Renal cortical epithelial cell (primary cell): ENCODE measurements around the gene PRKN. TPM values are rescaled to one million over a fixed set of nuclear protein-coding genes. Genes with fewer than 3 reads are reported as not detected.

Experiments used
- DNase-seq: peaks from one replicate; pipeline ENCODE4 v3.0.0-alpha.2; 2011; ENCODE audit warnings: low read depth
- total RNA-seq: library from RNA; depleted of rRNA; stranded (reverse); fragments of >200 nt; gene quantifications from 2 replicates; pipeline ENCODE4 v1.2.3, GENCODE V29; 2014

PRKN gene
- total RNA-seq, 1 donor from 2014 or later, result 3.6 TPM

DNA sequence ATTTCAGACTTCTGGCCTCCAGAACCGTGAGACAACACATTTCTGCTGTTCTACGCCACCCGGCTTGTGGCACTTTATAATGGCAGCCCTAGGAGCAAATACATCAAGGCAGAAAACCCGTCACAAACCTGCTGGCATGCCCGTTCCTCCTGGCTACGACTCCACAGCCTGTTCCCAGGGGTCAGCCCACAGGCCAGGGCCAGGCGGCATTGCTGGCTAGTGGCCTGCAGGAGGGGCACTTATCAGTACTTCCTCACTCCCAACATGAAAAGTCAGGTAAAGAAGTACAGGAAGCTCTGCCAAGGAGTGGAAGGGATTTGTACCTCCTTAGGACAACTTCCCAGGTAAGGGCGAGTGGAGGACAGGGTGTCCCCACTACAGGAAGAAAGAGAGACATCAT lies 1230.6 kb downstream of the PRKN start:
- DNase-seq, result no peak

DNA sequence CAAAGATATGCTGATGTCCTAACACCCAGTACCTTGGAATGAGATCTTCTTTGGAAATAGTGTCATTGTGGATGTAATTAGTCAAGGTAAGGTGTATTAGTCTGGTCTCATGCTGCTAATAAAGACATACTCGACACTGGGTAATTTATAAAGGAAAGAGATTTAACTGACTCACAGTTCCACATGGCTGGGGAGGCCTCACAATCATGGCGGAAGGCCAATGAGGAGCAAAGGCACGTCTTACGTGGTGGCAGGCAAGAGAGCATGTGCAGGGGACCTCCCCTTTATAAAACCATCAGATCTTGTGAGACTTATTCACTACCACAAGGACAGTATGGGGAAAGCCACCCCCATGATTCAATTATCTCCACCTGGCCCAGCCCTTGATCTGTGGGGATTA lies 1231.3 kb downstream of the PRKN start:
- DNase-seq, result peak; percentile 0

DNA sequence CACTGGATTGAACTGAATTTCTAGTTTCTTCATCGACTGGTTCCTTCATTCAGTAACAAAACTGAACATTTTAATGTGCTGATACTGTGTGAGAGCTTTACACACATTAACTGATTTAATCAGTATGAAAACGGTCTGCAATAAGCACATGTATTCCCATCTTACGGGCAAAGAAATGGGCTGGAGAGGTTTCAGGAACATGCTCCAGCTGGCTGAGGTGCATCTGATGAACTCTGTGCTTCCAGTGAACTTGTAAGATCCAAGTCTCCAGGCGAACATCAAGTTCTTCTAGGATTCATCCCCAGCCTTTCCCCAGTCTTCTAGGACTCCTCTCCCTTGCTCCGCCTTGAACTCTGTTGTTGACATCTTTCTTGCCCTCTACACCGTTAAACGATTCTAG lies 1233.0 kb downstream of the PRKN start:
- DNase-seq, result no peak

DNA sequence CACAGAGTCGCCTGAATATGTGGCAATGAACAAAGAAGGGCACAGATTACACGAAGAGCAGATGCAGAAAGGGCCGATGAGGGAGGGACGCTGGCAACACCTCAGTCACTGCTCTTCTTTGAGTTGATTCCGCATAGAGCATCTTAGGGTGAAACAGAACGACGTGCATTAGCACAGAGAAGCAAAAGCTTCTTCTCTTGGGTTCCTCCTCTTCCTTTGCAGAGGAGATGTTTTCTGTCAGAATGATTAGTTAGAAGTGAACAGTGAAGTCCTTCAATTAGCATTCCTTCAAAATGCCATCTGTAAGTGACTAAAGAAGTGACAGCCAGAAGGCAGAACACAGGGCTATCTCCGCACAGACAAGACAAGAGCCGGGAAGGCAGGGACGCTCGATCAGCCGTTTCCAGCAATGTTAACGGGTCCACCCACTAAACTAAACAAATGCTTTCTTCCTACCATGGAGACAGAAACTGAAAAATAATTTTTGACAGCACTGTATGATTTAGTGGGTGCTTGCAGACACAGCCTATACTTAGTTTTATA lies 1233.9 kb downstream of the PRKN start:
- no peak for DNase-seq

DNA sequence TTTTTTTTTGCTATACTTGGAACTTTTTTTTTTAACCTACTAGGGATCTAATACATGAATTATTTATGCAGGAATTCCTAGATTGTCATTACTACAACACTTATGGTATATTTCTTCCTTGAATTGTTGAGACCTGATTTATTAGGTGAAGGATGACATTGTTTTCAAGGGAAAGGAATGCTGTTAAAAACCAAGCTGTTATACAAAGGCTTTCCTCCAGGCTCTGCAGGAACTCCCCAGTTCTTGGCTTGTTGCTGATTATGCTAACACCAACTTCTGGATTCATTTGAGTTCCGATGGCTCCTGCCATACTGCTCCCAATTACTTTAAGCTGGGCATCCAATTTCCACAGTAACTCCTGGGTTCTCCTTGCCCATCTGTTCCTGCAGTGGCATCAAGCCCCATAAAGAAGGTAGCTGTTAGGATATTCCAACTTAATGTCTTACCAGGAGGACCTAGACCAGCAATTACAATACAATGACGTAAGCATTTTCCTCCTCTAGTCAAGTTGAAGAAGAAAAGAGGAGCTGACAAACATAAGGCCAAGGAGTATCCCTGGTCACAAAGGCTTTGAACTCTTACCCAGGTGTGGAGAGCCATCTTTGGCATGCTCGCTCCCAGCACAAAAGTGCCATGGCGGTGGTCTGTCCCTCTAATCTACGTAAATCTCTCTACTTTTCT lies 1237.8 kb downstream of the PRKN start:
- peak; percentile 65 for DNase-seq

DNA sequence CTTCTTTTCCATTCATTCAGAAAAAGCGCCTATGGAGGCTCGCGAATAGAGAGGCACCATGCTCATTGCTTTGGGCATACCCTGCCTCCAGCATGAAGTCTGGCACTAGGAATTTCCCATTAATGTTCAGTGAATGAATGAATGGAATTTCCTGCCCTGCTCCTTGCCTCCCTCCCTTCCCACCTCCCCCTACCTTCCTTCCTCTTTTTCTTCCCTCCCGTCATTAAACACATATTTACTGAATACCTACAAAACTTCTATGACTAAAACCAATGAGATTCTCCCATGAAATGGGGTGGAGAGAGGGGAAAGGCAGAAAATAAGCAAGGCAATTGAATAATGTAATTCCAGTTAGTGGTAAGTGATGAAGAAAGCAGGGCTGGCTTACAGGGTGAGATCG lies 1239.9 kb downstream of the PRKN start:
- peak; percentile 85 for DNase-seq

DNA sequence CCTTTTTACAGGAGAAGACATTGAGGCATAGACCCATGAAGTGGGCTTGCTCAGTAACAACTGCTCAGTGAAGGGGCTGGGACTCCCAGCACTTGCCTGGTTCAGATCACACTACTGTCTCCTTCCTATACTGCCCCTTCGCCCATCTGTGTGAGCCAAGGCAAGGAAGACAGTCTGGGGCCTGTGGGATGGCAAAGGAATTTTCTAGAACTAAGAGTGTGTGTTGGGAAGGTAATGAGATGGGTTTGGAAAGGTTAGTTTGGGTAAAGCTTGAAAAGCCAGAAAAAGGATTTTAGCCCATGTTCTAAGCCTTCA lies 1240.4 kb downstream of the PRKN start:
- no peak for DNase-seq

DNA sequence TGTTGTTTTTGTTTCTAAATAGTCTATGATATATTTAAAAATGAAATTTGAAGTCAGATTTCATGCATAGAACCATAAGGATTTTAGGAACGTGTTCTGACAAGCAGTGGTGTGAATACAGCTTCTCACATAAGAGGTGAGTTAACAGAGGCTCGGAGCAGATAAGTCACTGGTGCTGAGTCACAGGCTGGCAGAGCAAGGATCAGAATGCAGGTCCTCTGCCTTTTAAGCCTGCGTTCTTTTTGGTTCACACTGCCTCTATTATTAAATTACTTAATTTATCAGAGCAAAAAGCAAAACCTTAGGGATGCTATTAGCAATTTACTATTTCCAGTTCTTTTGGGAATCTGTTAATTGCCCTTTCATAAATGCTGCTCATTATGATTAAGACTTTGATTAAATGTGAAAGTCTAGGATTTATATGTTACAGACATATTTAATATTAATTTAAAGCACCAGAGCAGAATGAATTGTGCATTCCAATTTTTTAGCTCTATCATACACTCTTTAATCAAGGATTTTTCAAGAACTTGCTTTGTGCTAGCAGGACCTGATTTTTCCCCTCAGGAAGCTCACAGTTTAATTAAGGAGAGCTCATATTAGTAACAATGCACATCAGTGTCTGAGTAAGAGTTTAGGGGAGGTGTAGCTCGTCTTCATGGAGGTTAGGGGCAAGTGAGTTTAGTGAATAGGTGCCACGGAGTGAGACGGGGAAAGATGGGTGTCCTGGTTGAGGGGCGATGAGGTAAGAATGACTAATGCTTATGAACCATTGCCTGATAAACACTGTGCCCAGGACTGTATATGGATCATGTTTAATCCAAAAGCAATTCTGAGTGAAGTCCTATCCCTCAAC lies 1241.0 kb downstream of the PRKN start:
- DNase-seq, result peak; percentile 86

DNA sequence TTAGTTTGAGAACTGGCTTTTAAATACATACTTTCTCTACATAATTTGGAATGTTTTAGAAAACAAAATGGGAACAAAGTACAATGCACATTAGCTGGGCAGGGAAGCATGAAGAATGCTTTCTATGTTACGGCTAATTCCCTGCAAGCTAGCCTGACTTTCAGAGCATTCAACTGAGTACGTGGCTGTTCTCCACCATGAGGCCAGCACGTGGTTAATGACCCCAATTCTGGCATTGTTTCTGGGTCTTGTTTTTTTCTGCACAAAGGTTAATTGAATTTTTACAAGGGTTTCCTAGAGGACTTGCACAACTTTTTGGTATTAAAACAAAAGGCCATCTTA lies 1245.1 kb downstream of the PRKN start:
- DNase-seq, result peak; percentile 98

DNA sequence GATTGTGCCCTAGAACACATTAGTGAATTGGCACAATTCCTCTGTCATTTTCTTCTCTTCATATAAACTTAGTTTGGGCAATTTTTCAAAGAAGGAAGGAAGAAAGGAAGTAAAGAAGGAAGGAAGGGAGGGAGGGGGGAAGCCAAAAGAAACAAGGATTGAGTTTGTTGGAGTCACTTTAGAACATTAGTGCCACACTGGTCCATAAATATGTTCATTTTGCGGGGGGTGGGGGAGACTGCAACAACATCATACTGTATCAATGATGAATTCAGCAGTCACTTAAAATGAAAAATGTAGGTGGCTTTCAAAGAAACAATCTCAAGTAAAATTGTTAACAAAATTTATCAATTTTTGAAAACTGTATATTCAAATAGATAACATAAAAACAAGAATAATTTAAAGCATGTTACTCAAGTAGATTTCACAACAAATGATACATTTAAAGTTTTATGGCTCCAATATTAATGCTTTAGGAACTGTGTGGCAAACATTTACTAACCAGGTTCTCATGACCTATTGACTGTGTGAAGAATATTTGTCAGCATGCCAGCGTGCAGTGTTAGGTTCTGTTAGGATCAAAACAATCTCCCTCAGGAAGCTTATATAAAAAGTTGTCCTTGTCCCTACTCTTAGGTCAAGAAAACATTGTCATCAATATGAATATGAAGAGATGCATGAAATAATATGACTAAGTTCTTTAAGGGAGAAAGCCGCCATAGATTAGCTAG lies 1245.6 kb downstream of the PRKN start:
- DNase-seq, result peak; percentile 97

DNA sequence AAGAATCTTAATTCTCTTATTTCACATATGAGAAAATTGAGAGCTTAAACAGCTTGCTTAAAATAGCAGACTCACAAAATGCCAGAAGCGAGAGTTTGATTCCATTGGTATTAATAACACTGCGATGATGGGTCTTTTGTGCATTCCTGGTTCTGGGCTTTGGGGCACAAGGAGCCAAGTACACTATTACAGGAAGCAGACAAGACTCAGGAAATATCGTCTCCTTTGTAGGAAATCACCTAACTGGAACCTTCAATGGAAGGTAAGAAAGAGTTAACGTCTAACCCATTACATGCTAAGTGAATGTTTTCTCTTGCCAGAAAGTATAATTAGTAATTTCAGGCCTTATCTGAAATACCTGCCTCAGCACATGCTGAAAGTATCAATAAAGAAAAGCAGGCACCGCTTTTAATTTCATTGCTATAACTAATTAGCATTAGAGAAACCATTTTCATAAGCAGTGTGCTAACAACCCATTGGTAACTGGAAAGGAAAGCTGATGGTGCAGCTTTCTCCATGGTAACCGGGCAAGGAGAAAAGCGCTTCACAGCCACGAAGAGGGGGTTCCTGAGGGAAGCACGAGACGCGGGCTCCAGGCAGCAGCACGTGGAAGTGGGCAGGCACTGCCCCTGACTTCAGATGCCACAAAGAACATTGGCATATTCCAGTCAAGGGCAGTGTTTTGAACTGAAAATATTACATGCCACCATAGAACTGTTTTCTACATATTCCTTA lies 1247.0 kb downstream of the PRKN start:
- DNase-seq, result peak; percentile 66

DNA sequence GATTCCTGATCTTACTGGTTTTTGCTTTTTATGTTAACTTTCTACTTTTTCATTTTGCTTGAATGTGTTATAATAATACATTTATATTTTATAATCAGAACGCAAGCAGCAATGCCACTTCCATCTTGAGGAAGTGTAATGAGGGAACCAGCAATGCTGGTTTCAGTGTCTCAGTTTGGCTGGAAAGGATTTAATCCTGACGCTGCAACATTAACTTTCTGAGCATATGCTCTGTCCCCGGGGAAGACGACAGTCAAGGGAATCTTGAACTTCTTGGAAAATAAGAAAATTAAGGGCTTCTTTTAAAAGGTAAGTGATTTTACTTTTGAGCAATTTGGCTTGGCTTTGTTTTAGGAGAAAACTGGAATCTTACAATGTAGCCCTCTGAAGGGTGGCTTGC lies 1248.2 kb downstream of the PRKN start:
- no peak for DNase-seq

DNA sequence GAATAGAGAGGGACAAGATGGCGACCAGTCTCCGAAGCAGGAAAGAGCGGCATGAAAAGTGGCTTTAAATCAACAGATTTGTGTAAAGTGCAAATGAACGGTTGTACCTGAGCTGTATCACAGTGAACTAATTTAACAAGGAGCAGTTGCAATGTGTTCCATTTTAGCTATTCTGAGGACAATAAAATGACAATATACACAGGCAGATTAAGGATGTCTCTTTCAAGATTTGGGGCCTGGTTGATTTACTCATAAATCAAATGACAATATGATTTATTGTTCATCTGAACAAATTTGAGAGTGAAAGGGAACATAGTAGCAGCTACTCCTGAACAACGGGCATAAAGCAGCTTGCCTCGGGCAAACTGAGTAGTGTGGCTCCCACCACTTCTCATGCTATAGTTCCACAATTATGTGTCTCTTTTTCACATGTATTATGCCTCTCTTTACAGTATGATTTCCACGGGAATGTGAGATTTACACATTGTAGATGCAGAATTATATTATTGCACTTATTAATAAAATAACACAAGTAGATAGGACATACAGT lies 1249.6 kb downstream of the PRKN start:
- no peak for DNase-seq

DNA sequence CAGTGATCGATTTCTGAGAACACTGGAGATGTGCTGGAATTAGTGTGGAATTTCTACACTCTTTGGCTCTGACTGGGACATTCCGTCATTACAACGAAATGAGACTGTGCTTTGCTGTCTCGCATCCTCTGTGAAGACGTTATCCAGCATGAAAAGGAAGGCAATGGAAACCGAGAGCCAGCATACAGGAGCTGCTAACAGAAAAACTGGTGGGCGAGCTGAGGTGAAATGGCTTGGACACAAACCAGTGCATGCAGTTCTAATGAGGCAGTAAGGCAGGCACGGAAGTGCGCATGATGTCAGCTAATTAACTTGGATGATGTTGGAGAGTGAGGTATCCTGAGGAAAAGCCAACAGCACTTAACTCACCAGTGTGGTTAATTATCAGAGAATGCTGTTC lies 1250.9 kb downstream of the PRKN start:
- DNase-seq, result peak; percentile 89

DNA sequence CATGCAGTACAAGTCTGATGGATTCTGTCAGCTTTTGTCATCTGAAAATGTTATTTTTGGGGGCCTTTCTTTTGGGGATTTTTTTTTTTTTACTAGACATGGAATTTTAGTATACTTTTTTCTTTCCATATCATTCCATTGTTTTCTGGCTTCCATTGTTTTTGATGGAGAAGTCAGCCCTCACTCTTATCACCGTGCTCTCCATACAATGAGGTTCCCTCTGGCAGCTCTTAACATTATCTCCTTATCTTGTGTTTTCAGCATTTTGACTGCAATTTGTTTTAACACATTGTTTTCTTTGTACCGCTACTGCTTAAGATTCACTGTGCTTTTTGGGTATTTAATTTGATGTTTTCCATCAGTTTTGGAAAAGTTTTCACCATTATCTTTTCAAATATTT lies 1262.2 kb downstream of the PRKN start:
- no peak for DNase-seq

DNA sequence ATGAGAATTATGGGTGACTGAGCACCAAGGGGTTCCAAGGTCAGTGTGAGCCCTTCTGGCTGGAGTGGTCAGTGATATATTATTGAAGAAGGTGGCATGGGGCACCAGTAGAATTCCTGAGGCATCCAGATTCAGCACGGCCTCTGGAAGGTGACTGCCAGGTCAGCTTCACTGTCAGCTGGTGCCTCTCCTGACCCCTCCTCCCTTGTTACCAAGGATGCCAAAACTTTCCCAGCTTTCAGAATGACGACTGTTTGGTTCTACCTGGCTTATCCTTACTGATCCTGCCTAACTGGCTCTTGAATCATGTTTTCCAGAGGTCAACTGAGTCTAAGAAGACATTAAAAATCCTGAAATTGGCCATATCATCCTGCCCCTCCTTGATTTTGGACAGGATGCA lies 1264.5 kb downstream of the PRKN start:
- peak; percentile 57 for DNase-seq

DNA sequence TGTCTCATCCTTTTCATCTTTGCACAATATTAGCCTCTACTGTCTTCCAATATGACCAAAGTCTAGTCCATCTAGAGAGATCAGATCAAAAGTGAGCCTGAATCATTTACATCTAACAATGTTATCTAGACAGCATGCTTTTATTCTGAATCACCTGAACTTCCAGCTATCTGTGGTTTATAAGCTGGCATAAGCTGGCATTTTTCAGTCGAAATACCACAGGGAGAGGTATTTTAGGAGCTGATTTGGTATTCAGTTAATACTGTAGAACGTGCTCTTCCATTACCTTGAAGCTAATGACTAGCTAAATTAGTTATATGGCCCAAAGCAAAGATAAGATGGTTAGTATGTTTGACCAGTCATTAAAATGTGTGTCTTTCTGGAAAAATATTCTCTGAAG lies 1265.4 kb downstream of the PRKN start:
- DNase-seq, result peak; percentile 94

DNA sequence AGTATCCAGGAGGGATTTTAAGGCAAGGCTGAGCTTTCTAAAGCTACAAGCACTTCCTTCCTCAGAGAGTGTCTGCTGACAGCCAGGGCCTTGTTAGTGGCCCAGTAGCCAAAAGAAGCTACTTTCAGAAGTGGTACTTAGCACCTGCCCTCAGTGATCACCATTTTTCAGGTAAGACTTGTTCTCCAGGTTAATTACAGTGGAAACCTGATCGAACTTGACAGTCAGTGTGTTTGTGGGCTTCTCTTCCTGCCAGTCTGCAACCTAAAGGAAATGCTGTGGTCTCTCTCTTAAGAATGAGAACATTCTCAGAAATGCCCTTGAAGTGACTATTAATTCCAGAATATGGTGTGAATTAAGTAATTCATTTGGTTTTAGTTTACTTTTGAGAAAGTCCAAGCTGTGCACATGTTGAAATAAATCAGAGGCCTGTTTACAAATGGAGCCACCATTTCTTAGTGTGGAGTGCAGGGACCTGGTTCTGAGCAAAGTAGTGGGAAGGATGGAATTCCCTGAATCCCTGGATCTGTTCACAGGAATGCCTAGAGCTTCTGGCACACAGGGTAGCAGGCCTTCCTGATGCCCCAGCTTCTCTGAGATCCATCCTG lies 1268.5 kb downstream of the PRKN start:
- peak; percentile 31 for DNase-seq

DNA sequence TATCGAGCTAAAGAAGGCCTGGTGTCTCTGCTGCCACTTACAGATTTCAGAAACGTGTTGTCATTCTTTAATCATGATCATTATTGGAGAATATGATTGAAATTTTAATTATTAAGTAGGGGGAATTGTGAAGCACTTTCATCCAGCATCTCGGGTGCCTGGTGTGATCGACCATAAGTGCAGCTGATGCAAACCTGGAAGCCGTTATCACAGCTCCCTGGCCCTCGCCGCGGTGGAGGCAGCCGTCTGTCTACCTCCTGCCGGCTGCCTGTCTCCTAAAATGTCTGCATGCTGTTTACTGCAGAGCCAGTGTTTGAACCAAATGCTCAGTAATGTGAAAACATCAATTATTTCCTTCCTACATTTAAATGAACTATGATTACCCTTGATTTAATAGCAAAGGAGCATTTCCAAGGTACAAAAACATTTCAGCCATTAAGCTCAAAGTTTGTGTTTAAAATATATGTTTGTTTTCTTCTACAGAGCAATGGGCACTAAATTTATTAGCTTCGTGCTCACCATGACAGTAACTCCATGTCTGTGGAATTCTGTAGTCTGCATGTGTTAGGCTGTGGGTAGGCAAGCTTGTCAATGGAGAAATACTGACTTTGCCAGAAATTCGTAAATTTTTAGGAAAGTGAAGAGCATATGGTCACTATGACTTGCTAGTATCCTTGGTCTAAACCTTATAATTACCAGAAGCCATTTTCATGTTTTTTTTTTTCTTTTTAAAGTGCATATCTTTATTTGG lies 1269.2 kb downstream of the PRKN start:
- no peak for DNase-seq

DNA sequence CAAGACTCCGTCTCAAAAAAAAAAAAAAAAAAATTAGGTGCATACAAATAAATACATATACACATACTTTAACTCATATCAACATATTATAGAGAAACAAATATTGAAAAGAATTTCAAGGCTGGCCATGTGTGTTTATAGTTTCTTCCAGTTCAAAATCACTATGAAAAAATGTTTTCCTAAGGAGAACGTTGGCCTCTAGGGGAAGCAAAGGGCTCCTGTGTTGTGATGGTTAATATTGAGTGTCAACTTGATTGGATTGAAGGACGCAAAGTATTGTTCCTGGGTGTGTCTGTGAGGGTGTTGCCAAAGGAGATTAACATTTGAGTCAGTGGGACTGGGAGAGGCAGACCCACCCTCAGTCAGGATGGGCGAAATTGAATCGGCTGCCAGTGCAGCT lies 1271.7 kb downstream of the PRKN start:
- DNase-seq, result no peak

DNA sequence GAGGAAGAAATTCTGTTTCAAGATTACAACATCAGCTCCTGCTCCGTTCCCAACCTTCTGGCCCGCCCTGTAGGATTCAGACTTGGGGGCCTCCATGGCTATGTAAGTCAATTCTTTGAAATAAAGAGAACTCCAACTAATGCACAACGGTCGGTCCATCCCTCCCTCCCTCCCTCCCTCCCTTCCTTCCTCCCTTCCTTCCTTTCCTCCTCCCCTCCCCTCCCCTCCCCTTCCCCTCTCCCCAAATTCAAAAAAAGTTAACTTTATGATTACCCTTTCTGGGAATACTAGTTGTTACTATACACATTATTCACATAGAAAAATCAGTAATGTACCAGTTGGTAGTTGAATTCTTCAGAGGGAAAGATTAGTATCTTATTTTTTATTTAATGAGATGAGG lies 1274.0 kb downstream of the PRKN start:
- DNase-seq, result no peak
